Neural cell (in vitro differentiated cells): ENCODE measurements around the gene MRPL28. TPM values are rescaled to one million over a fixed set of nuclear protein-coding genes. Genes with fewer than 3 reads are reported as not detected.

ENCODE experiments used
- H2AFZ ChIP-seq: fragments of 200-600, 300-800 bp; sonication (generic), shearing (Covaris generic); 2 replicates; pipeline ENCODE4 v1.6.0; 2014; ENCODE audit warnings: low read depth, mild to moderate bottlenecking, antibody characterized with exemption, low read length, moderate library complexity
- H3F3A ChIP-seq: fragments of 200-600 bp; shearing (Covaris generic); 2 replicates; pipeline ENCODE4 v1.6.1; 2016; ENCODE audit warnings: mild to moderate bottlenecking, moderate library complexity, mixed read lengths, antibody characterized with exemption, low read length; ENCODE audit not compliant: insufficient read depth, poor library complexity, severe bottlenecking
- H3K27ac ChIP-seq: fragments of 200-600, 300-800 bp; sonication (generic), shearing (Covaris generic); 2 replicates; pipeline ENCODE4 v1.5.1; 2014; ENCODE audit warnings: mild to moderate bottlenecking, low read length, moderate library complexity
- H3K27me3 ChIP-seq: fragments of 300-800, 200-600 bp; sonication (generic), shearing (Covaris generic); 2 replicates; pipeline ENCODE4 v1.6.0; 2014; ENCODE audit warnings: mild to moderate bottlenecking, low read depth, low read length, moderate library complexity; ENCODE audit not compliant: insufficient read depth
- H3K36me3 ChIP-seq: fragments of 300-800, 200-600 bp; sonication (generic), shearing (Covaris generic); 2 replicates; pipeline ENCODE4 v1.5.1; 2014; ENCODE audit warnings: mild to moderate bottlenecking, antibody characterized with exemption, low read length, moderate library complexity; ENCODE audit not compliant: insufficient read depth
- H3K4me2 ChIP-seq: fragments of 300-800, 200-600 bp; sonication (generic), shearing (Covaris generic); 2 replicates; pipeline ENCODE4 v1.6.0; 2014; ENCODE audit warnings: mild to moderate bottlenecking, low read length
- H3K4me3 ChIP-seq: fragments of 300-800, 200-600 bp; sonication (generic), shearing (Covaris generic); 2 replicates; pipeline ENCODE4 v1.5.1; 2014; ENCODE audit warnings: mild to moderate bottlenecking, low read length, moderate library complexity
- H3K79me2 ChIP-seq: fragments of 200-600 bp; shearing (Covaris generic); replicated peaks from 2 replicates; pipeline ENCODE4 v1.6.0; 2014; ENCODE audit warnings: mild to moderate bottlenecking, low read length, moderate library complexity; ENCODE audit not compliant: insufficient read depth
- H3K9ac ChIP-seq: fragments of 300-800, 200-600 bp; sonication (generic), shearing (Covaris generic); 2 replicates; pipeline ENCODE4 v1.6.1; 2016; ENCODE audit warnings: mild to moderate bottlenecking, low read length, mixed read lengths
- H3K9me2 ChIP-seq: fragments of 200-600 bp; shearing (Covaris generic); 2 replicates; pipeline ENCODE4 v1.6.1; 2016; ENCODE audit warnings: mild to moderate bottlenecking, low read length, mixed read lengths; ENCODE audit not compliant: insufficient read depth
- H3K9me3 ChIP-seq: fragments of 200-600, 300-800 bp; sonication (generic), shearing (Covaris generic); 2 replicates; pipeline ENCODE4 v1.6.1; 2016; ENCODE audit warnings: mild to moderate bottlenecking, mixed run types, low read length, moderate library complexity, mixed read lengths
- H4K20me1 ChIP-seq: fragments of 200-600 bp; shearing (Covaris generic); 2 replicates; pipeline ENCODE4 v1.6.1; 2016; ENCODE audit warnings: mild to moderate bottlenecking, mixed run types; ENCODE audit not compliant: insufficient read depth
- EP300 ChIP-seq: fragments of 450-650 bp; conservative IDR thresholded peaks from 2 replicates; pipeline ENCODE4 v1.6.1; 2014; ENCODE audit warnings: antibody characterized with exemption, mild to moderate bottlenecking, moderate library complexity; ENCODE audit not compliant: poor library complexity, severe bottlenecking
- EZH2 ChIP-seq: fragments of 200-600, 300-800 bp; shearing (Covaris generic), sonication (generic); IDR thresholded peaks from 2 replicates; pipeline ENCODE4 v1.6.1; 2014; ENCODE audit warnings: antibody characterized with exemption, low read length, borderline replicate concordance, mild to moderate bottlenecking; ENCODE audit not compliant: insufficient read depth, poor library complexity, severe bottlenecking
- MXI1 ChIP-seq: fragments of 450-650 bp; conservative IDR thresholded peaks from 2 replicates; pipeline ENCODE4 v1.6.1; 2014; ENCODE audit warnings: antibody characterized with exemption, mild to moderate bottlenecking; ENCODE audit not compliant: poor library complexity, severe bottlenecking
- POLR2AphosphoS5 ChIP-seq: IDR thresholded peaks from 2 replicates; pipeline ENCODE4 v1.6.1; 2012
- RAD21 ChIP-seq: fragments of 450-650 bp; conservative IDR thresholded peaks from 2 replicates; pipeline ENCODE4 v1.6.1; 2014; ENCODE audit warnings: antibody characterized with exemption, mild to moderate bottlenecking, moderate library complexity
- SMC3 ChIP-seq: fragments of 450-650 bp; conservative IDR thresholded peaks from 2 replicates; pipeline ENCODE4 v1.6.1; 2014; ENCODE audit warnings: antibody characterized with exemption, mild to moderate bottlenecking, moderate library complexity; ENCODE audit not compliant: poor library complexity
- TAF1 ChIP-seq: IDR thresholded peaks from 2 replicates; pipeline ENCODE4 v1.6.1; 2012; ENCODE audit warnings: low read depth
- polyA plus RNA-seq: library from polyadenylated mRNA; depleted of rRNA; stranded (reverse); fragments of >200 nt; gene quantifications from 2 replicates; pipeline ENCODE4 v1.2.3, GENCODE V29; 2014
- TF ChIP-seq, protein P1 (sequence below): IDR thresholded peaks from 2 replicates; pipeline ENCODE4 v1.6.1; 2012; ENCODE audit warnings: borderline replicate concordance
- TF ChIP-seq, protein P2 (sequence below): fragments of 450-650 bp; IDR thresholded peaks from 2 replicates; pipeline ENCODE4 v1.5.1; 2014; ENCODE audit warnings: antibody characterized with exemption, mild to moderate bottlenecking, moderate library complexity; ENCODE audit not compliant: poor library complexity, severe bottlenecking

Gene MRPL28
- polyA plus RNA-seq, 1 donor from 2014 or later = 134 TPM

DNA sequence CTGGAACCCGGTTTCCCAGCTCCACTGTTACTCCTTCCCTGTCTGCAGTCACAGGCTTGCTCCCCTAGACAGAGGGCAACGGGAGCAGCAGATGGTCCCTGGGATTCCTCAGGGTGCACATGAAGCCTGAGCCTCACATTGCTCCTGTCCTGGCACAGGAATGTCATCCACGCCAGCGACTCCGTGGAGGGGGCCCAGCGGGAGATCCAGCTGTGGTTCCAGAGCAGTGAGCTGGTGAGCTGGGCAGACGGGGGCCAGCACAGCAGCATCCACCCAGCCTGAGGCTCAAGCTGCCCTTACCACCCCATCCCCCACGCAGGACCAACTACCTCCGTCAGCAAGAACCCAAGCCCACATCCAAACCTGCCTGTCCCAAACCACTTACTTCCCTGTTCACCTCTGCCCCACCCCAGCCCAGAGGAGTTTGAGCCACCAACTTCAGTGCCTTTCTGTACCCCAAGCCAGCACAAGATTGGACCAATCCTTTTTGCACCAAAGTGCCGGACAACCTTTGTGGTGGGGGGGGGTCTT is 29.8 kb upstream of the MRPL28 start:
- Histone ChIP-seq H3K79me2 (no peaks in the 10 kb centered on the region), H3K9me2 (no peaks in the 10 kb centered on the region), H3K27ac (no peak overlapping the region), H2AFZ (no peak overlapping the region), H3K4me2 (no peak overlapping the region), H3K27me3 (no peaks in the 10 kb centered on the region), H3K9ac (no peak overlapping the region), H3K36me3 (no peaks in the 10 kb centered on the region), H3K4me3 (no peak overlapping the region), H3F3A (no peaks in the 10 kb centered on the region), H4K20me1 (no peaks in the 10 kb centered on the region), H3K9me3 (no peaks in the 10 kb centered on the region)
- TF ChIP-seq TAF1 (no peak), POLR2AphosphoS5 (no peak), SMC3 (no peak), EZH2 (no peak), EP300 (no peak), RAD21 (no peak), MXI1 (no peak)
- TF ChIP-seq, protein P1, sequence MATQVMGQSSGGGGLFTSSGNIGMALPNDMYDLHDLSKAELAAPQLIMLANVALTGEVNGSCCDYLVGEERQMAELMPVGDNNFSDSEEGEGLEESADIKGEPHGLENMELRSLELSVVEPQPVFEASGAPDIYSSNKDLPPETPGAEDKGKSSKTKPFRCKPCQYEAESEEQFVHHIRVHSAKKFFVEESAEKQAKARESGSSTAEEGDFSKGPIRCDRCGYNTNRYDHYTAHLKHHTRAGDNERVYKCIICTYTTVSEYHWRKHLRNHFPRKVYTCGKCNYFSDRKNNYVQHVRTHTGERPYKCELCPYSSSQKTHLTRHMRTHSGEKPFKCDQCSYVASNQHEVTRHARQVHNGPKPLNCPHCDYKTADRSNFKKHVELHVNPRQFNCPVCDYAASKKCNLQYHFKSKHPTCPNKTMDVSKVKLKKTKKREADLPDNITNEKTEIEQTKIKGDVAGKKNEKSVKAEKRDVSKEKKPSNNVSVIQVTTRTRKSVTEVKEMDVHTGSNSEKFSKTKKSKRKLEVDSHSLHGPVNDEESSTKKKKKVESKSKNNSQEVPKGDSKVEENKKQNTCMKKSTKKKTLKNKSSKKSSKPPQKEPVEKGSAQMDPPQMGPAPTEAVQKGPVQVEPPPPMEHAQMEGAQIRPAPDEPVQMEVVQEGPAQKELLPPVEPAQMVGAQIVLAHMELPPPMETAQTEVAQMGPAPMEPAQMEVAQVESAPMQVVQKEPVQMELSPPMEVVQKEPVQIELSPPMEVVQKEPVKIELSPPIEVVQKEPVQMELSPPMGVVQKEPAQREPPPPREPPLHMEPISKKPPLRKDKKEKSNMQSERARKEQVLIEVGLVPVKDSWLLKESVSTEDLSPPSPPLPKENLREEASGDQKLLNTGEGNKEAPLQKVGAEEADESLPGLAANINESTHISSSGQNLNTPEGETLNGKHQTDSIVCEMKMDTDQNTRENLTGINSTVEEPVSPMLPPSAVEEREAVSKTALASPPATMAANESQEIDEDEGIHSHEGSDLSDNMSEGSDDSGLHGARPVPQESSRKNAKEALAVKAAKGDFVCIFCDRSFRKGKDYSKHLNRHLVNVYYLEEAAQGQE = no peak
- TF ChIP-seq, protein P2, sequence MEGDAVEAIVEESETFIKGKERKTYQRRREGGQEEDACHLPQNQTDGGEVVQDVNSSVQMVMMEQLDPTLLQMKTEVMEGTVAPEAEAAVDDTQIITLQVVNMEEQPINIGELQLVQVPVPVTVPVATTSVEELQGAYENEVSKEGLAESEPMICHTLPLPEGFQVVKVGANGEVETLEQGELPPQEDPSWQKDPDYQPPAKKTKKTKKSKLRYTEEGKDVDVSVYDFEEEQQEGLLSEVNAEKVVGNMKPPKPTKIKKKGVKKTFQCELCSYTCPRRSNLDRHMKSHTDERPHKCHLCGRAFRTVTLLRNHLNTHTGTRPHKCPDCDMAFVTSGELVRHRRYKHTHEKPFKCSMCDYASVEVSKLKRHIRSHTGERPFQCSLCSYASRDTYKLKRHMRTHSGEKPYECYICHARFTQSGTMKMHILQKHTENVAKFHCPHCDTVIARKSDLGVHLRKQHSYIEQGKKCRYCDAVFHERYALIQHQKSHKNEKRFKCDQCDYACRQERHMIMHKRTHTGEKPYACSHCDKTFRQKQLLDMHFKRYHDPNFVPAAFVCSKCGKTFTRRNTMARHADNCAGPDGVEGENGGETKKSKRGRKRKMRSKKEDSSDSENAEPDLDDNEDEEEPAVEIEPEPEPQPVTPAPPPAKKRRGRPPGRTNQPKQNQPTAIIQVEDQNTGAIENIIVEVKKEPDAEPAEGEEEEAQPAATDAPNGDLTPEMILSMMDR = no peak

DNA sequence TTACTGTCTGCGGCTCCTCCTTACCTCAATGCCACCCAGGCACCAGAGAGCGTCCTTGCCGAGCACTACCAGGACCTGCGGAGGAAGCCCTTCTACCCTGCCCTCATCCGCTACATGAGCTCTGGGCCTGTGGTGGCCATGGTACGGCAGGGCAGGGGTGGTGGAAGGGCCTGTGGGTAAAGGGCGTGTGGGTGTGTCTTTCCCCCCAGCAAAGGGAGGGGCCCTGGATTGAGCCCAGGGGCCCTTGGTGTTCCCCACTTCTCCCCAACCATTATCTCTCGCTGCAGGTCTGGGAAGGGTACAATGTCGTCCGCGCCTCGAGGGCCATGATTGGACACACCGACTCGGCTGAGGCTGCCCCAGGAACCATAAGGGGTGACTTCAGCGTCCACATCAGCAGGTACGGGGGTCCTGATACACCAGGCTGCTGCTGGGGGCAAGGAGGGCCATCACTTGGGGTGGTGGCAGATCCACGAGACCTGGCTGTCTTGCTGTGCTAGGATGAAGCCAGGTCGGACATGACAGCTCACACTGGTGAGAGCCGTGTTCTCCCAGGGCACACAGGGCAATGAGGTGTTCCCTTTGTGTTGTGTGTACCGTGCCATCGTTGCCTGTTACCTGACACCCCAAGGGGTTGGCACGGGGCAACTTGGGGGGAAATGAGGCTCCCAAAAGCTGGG is 29.1 kb upstream of the MRPL28 start:
- Histone ChIP-seq H3K79me2 (no peaks in the 10 kb centered on the region), H3K4me2 (no peak overlapping the region), H3K9ac (no peak overlapping the region), H4K20me1 (no peaks in the 10 kb centered on the region), H3K9me2 (no peaks in the 10 kb centered on the region), H3K27me3 (no peaks in the 10 kb centered on the region), H3F3A (no peaks in the 10 kb centered on the region), H3K4me3 (no peak overlapping the region), H2AFZ (no peak overlapping the region), H3K27ac (no peak overlapping the region), H3K36me3 (no peaks in the 10 kb centered on the region), H3K9me3 (no peaks in the 10 kb centered on the region)
- TF ChIP-seq EZH2 (no peak), RAD21 (no peak), EP300 (no peak), MXI1 (no peak), POLR2AphosphoS5 (no peak), SMC3 (no peak), TAF1 (no peak)
- TF ChIP-seq, protein P1 = no peak
- TF ChIP-seq, protein P2 = no peak
